ENCODE measurements around the gene OTOP2.

OTOP2 gene

GRCh38 chr17:74924250-74924948 is at the start of gene OTOP2:
Gene OTOP2 (plus strand): TSS chr17:74924273. CDS start chr17:74924633, 360 bp downstream.
- no peak for TF ChIP-seq CTCF (conservative IDR thresholded peaks at IDR 0.05; ENCODE audit: low read depth, low read length)
- H3K4me3 ChIP-seq (ENCODE audit: low read length) = peak within 1 kb of the TSS; percentile 22
- no peak for DNase-seq (ENCODE audit: low read depth)

GRCh38 chr17:74874615-74875037 is 49.4 kb upstream of the OTOP2 start:
- no peak overlapping the region for H3K4me3 ChIP-seq (ENCODE audit: low read length)
- DNase-seq (ENCODE audit: low read depth) = no peak
- no peak for TF ChIP-seq CTCF (conservative IDR thresholded peaks at IDR 0.05; ENCODE audit: low read depth, low read length)

GRCh38 chr17:74875155-74875976 is 48.7 kb upstream of the OTOP2 start:
- no peak for DNase-seq (ENCODE audit: low read depth)

GRCh38 chr17:74875977-74876593 is 48.0 kb upstream of the OTOP2 start:
- no peak for TF ChIP-seq CTCF (conservative IDR thresholded peaks at IDR 0.05; ENCODE audit: low read depth, low read length)
- DNase-seq (ENCODE audit: low read depth) = no peak
- H3K4me3 ChIP-seq (ENCODE audit: low read length) = no peak overlapping the region

More at GRCh38 chr17:74875155-74875976, 48.7 kb upstream of the OTOP2 start:
- no peak for TF ChIP-seq CTCF (conservative IDR thresholded peaks at IDR 0.05; ENCODE audit: low read depth, low read length)
- no peak overlapping the region for H3K4me3 ChIP-seq (ENCODE audit: low read length)

- DNase-seq (ENCODE audit: low read depth) = no peak
- no peak overlapping the region for H3K4me3 ChIP-seq (ENCODE audit: low read length)
- TF ChIP-seq CTCF (conservative IDR thresholded peaks at IDR 0.05; ENCODE audit: low read depth, low read length) = no peak
Observed at GRCh38 chr17:74877592-74878548, 46.2 kb upstream of the OTOP2 start.

GRCh38 chr17:74878658-74879057 is 45.4 kb upstream of the OTOP2 start:
- no peak overlapping the region for H3K4me3 ChIP-seq (ENCODE audit: low read length)
- TF ChIP-seq CTCF (conservative IDR thresholded peaks at IDR 0.05; ENCODE audit: low read depth, low read length) = no peak
- DNase-seq (ENCODE audit: low read depth) = no peak

Data from retinal pigment epithelial cell (primary cell).